IPS-NIHi7 (cell line): ENCODE results near the gene ZSWIM2.
"Not testable (repeated sequence)": the region's sequence is repeated elsewhere in the genome, so short reads cannot be mapped to it uniquely, and the experiment has no call there.

Experiments used
- DNase-seq: peaks from one replicate; pipeline ENCODE4 v3.0.0; 2012; ENCODE audit warnings: mixed read lengths; ENCODE audit errors: extremely low spot score

The ZSWIM2 gene, protein sequence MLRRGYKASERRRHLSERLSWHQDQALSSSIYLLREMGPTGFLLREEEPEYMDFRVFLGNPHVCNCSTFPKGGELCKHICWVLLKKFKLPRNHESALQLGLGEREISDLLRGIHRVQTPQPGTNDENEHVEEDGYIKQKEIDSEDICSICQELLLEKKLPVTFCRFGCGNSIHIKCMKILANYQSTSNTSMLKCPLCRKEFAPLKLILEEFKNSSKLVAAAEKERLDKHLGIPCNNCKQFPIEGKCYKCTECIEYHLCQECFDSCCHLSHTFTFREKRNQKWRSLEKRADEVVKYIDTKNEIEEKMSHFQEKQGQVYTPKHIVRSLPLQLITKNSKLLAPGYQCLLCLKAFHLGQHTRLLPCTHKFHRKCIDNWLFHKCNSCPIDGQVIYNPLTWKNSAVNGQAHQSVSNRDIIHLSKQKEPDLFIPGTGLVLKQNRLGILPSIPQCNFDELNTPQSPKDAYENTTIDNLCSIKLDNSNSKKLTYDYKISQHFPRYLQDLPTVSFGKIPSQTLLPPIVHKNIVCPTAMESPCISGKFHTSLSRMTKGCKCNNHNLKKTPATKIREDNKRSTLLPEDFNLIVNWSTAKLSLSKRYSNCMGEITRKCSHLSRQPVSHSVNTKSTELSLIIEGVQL

DNA sequence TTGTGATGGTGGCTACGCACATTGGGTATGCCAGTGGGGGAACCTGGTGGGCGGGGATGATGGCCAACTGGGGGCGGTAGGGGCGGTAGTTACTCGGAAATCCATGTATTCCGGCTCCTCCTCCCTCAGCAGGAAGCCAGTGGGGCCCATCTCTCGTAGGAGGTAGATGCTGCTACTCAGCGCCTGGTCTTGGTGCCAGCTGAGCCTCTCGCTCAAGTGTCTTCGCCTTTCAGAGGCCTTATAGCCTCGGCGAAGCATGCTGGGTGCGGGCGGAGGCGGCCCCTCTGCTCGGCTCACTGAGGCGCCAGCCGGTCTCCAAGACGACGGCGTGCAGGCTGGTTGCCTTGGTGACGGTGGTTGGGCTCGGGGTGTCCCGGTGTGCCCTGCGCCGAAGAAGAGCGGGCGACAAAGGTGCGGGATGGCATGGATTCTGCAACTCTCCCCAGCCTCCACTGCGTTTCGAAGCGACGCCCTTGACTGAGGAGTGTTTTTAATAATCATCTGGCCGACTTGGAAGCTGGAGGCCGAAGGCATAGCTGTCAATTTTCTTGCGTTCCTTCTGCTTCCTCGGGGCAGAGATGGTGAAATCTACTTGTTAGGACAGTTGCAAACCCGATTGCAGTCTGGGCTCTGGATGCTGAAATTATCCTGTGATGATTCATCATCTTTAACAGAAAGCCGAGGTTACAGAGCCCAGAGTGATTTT is at the start of gene ZSWIM2:
Gene ZSWIM2 (minus strand): TSS at position 298 of the 706 bp plus-strand sequence. CDS start 40 bp downstream, at position 258.
- peak; percentile 85 for DNase-seq

- not testable (repeated sequence) for DNase-seq
Observed at GRCh38 chr2:186896220-186896619, 47.2 kb upstream of the ZSWIM2 start.

GRCh38 chr2:186895451-186895850 is 46.5 kb upstream of the ZSWIM2 start:
- no peak for DNase-seq

- no peak for DNase-seq
Observed at GRCh38 chr2:186894478-186894877, 45.5 kb upstream of the ZSWIM2 start.

DNA sequence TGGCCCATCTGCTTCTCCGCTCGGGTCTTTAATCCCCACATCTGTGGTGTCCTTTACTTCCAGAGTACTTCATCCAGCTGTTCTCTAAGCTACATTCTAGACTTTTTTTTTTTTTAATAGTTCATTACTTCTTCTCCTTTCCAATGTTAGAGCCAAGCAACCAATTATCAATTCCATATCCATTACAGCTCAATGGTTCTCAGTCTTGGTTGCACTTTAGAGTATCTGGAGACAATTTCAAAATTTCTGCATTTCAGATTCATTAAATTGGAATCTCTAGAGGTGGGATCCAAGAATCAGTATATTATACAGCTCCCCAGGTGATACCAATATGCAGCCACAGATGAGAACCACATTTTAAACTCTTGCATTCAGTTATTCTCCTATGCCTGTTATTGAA is 43.9 kb upstream of the ZSWIM2 start:
- DNase-seq = no peak

DNA sequence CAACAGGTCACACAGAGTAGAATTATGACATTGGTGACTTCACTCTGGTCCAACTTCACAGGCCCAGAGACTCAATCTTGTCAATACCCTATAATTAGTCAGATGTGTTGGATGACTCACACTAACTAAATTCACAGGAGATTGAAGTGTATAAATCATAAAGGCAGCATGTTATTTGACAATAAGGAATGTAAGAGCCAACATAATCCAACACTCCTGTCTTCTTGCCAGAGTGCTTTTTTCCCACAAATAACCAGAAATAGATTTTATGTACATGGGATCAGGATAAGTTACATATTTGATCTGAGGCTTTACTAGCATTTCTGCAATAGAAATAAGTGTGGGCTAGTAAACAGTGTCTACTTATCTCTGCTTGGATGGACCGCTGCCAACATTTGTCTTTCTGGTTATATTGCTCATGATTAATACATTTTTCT is 42.2 kb upstream of the ZSWIM2 start:
- DNase-seq = no peak

DNA sequence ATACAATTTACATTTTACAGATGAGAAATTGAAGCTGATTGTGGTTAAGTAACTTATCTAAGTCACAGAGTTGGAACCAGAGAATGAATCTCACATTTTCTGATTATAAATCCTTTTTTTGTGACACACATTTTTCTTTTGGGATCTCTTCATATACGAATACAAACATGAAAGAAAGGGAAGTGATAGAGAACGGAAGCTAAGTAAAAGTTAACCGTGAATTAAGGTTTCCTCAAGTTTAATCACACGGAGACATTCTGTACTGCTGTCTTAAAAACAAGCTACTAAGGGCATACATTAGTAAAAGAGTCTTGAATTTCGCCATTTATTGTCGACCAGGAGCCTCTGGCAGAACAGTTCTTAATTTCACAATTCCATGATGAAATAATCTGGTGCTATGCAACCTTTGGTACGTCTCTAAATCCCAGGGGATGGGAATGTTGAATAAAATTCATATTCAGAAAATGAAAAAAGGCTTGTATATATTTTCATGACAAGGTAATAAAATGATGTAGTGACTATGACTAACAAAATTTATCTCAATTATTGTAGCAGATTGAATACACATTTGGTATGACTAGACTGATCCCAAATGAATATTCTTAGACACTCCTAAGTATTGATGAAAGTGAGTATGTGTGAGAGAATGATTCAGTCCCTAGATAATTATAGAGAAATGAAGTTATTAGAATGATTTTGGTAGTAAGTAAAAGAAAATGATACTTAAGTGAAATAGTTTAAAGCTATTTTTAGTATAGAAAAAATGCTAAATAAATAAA is 40.3 kb upstream of the ZSWIM2 start:
- DNase-seq = no peak

DNA sequence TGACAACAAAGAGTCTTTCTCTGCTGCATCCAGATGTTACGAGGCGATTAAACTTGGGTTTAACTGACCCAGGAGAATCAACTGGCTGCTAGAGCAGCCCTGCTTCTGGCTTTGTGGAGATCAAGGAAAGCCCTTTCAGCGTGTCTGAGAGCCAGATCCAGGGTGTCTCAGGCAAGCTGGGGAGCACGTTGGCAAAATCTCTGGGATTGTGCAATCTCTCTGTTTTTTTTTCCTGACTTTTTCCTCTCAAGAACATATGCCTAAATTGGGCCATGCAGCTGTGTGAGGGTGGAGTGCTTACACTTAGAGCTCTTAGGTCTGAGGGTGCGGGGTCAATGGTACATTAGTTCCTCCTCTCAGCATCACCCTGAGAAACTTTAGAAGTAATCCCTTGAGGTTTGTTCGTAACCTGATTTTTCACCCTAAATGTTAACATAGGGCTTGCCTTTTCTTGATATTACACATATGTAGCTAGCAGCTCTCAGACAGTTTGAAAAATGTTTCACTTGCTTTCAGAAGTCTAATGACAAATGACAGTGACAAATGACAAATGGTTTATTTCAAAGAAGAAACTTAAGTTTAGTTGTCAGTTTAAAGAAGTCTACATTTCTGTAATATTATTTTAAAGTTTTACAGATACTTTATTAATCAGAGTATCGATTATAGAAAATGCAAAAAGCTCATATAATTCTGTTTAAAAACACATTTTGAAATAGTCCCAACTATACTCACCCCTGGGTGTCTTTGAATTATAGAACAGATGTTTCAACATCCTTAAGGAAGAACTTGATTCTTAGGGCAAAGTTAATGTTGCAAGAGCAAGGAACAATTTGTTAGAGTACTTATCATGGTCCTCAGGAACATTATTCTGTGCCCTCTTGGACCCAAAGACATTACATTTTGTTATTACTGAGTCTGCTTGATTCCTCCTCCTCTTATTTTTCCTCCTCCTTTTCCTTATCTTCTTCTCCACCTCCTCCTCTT is 38.4 kb upstream of the ZSWIM2 start:
- no peak for DNase-seq

DNA sequence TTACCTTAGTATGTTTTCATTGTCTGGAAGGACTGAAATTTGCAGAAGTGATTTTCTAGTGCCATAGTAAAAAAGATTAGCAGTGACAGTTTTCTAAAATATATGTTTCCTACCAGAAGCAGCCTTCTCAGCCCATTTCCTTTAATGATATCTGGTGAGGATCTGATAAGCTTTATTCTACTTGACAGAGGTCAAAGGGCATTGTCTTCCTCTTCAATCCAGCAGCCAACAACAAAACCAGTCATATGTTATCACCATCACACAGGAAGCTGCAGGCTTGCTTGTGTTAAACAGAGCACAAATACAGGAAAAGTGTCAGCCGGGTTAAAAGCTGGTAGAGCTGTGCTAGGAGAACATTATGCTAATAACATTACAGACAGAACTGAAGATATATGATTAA is 35.6 kb upstream of the ZSWIM2 start:
- no peak for DNase-seq

DNA sequence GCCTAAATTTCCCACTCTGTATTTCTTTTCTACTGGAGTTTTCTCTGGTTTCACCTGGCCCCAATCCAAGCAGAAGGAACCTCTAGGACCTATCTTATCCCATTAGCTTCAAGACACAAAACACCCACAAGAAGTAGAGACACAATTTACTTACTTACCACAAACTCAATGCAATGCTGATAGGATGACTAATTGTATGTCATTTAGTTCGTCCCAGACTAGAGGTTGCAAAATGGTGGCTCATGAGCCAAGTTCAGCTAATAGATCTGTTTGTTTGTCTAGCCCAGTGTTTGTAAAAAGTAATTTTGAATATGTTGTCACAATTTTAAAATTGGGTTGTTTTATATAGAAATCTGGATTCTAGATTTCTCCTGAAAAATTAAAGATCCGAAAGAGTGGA is 34.7 kb upstream of the ZSWIM2 start:
- DNase-seq = no peak

DNA sequence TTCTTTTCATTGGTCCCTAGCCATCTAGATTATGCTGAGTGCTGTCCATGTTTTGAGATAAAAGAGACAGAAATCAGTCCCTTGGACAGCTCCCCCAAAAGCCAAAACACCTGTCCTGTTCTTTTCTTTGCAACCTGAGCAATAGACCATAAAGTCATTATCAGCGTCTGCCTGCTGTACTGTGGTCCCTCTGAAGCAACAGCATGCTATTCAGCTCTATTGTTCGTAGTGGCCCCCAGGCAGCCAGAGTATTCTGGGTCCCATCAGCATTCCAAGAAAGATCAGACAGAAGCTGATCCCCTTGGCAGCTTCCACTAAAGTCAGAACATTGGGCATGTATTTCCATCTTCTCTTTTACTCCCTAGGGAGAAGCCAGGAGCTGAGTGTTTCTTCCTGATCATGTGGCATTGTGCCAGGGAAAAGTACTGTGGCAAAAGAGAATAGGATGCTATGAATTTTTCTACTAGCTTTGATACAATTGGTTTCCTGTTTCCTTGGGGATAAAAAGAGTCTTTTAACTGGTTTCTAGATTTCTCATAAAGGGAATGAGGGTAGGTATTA is 33.6 kb upstream of the ZSWIM2 start:
- DNase-seq = no peak

DNA sequence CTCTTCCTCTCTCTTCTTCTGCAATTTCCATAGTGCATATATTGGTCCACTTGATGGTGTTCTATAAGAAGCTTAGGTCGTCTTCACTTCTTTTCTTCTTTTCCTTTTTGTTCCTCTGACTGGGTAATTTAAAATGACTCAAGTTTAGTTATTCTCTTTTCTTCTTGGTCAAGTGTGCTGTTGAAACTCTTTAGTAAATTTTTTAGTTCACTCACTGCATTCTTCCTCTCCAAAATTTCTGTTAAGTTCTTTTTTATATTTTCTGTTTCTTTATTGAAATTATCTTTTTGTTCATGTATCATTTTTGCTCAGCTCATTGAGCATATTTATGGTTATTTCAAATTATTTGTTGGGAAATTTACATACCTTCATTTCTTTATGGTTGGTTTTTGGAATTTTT is 32.7 kb upstream of the ZSWIM2 start:
- DNase-seq = no peak

DNA sequence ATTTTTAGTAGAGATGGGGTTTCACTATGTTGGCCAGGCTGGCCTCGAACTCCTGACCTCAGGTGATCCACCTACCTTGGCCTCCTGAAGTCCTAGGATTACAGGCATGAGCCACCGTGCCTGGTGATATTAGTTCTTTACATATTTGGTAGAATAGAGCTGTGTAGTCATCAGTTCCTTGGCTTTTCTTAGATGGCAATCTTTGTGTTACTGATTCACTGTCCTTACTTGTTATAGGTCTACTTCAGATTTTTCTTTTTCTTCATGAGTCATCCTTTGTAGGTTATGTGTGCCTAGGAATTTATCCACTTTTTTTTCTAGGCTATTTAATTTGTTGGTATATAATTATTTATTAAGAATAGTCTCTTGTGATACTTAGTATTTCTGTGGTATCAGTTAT is 30.3 kb upstream of the ZSWIM2 start:
- DNase-seq = no peak

DNA sequence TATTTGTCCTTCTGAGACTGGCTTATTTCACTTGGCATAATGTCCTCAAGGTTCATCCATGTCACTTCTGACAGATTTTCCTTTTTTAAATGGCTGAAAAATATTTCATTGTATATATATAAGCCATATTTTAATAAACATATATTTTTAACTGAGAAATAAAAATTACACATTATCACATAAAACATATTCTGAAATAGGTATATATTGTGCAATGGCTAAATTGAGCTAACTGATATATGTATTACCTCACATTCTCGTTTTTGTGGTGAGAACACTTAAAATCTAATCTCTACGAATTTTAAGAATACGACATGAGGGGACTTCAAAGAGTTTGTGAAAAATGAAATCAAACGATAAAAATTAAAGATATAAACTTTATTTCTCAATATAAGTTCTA is 25.7 kb upstream of the ZSWIM2 start:
- no peak for DNase-seq

GRCh38 chr2:186871881-186872280 is 22.9 kb upstream of the ZSWIM2 start:
- DNase-seq = no peak

DNA sequence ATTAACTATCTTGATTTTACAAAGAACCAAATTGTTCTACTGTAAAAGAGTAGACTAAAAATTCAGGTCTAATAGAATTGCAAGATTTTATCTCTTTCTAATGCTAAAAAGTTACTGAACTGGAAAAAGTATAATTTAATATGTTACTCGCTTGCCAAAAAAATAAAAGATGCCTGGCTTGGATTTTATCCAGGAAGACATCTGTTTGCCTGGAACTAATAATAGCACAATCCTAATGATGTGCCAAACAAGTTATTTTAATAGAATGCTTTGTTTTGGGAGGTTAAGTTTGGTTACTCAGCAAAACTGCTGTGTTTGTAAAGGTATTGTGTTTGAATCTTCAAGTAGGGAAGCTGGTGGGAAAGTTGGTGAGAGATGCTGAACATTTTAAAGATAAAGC is 19.4 kb upstream of the ZSWIM2 start:
- no peak for DNase-seq

- peak; percentile 14 for DNase-seq
Observed at GRCh38 chr2:186862869-186863709, 14.1 kb upstream of the ZSWIM2 start.

DNA sequence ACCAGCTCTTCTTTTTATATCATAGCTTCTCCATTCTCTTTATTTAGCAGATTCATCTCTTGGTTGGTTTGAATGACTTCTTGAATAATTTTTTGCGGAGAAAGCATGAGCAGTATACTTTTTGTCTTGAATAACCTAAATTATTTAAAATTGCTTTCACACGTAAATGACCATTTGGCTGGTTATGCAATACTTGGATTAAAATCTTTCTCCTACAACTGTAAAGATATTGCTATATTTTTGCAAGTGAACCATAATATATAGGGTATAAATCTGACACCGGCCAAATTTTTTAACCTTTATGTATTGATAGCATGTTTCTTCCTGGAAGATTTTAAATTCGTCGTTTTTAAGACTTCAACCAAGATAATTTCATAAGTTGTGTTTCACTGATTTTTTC is 6.2 kb upstream of the ZSWIM2 start:
- no peak for DNase-seq

- no peak for DNase-seq
Observed at GRCh38 chr2:186853951-186854350, 5.0 kb upstream of the ZSWIM2 start.
